GM18511 (cell line): ENCODE results near the gene CTAG1B.
"Not testable (repeated sequence)": the region's sequence is repeated elsewhere in the genome, so short reads cannot be mapped to it uniquely, and the experiment has no call there.

Experiments used
- ATAC-seq: cut with Tn5 transposase; IDR thresholded peaks from one replicate; pipeline ENCODE4 v1.9.1; 2021; ENCODE audit warnings: mild to moderate bottlenecking, moderate library complexity; ENCODE audit not compliant: unreplicated experiment

CTAG1B gene

GRCh38 chrX:154628960-154629359, 9.9 kb upstream of the CTAG1B start:
- not testable (repeated sequence) for ATAC-seq

- not testable (repeated sequence) for ATAC-seq
These were observed 1.8 kb upstream of the CTAG1B start for GRCh38 chrX:154620767-154621414.

DNA sequence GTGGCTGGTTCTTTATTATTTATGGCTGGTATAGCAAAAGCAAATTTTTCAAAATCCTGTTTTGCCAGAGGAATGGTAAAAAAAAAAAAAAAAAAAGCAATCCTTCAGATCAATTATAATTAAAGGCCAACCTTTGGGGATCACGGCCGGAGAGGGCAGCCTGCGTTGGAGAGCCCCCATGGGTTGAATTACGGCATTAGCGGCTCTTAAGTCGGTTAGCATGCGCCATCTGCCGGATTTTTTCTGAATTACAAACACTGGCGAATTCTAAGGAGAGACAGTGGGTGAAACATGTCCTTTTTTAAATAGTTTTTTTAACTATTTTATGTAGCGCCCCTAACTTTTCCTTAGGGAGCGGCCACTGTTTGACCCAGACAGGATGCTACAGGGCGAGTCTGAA, 5.5 kb downstream of the CTAG1B start:
- not testable (repeated sequence) for ATAC-seq

DNA sequence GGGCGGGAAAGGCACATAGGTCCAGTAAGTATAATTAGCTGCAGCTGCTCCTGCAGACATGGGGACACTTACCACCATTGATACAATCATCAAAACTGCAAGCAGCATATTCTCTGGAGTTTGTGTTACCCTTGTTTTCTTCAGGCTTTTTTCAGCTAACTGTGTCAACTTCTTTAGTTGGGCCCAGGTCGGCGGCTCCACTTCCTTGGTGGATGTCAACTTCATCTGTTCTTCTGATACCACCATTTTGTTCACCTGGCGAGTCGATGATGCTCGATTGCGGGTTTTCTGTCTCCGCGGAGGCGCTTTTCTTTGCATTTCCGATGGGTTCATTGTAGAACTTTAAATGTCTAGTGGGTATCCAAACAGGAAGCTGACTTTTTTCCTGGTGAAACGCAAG, 7.9 kb downstream of the CTAG1B start:
- ATAC-seq = not testable (repeated sequence)

GRCh38 chrX:154608823-154609222, 10.3 kb downstream of the CTAG1B start:
- not testable (repeated sequence) for ATAC-seq

DNA sequence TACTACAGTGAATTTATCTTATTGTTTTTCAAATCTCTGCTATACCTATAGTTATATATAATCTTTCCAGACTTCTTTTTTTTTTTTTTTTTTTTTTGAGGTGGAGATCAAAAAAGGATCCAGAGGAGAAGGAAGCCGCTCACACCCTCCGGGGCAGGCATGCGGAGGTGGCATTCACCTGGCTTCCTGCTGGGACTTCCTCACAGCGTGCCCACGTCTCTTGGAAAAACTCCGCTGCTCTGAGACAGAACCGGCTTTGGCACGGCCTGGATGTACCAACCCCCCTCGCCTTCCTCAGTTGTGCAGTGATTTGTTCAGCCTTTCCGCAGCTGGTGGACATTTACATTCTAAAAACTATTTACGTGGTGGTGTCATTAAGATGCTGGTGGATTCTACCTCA, 11.1 kb downstream of the CTAG1B start:
- ATAC-seq = not testable (repeated sequence)

DNA sequence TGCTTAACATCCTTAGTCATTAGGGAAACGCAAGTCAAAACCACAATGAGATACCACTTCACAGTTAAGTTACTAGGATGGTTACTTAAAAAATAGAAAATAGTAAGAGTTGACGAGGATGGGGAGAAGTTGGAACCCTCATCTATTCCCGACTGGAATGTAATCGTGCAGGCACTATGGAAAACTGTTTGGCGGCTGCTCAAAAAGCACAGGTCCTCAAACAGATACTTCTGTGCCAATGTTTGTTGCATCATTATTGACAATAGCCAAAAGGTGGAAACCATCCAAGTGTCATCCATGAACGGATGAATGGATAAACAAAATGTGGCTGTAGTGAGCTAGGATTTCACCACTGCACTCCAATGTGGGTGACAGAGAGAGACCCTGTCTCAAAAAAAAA, 11.7 kb downstream of the CTAG1B start:
- no peak for ATAC-seq

- ATAC-seq = no peak
These were observed 13.5 kb downstream of the CTAG1B start for GRCh38 chrX:154605566-154605965.

- ATAC-seq = no peak
These were observed 15.3 kb downstream of the CTAG1B start for GRCh38 chrX:154603438-154604430.

- no peak for ATAC-seq
These were observed 16.2 kb downstream of the CTAG1B start for GRCh38 chrX:154602766-154603437.

DNA sequence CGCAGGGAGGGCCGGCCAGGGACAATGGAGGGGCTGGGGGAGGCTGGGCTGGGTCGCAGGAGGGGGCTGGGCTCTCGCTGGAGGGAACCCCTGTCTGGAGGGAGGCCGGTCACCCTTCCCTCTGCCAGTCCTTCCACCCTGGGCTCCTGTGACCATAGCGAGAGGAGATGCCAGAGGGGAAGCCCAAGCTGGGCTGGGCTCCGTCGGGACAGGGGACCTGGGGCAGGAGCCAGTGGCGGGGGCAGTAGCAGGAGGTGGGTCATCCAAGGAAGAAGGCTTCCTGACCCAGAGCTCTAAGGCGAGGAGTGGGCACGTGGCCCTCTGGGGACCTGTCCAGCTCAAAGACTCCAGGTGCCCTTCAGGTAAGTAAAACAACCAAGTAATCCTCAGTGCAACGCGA, 16.9 kb downstream of the CTAG1B start:
- ATAC-seq = no peak

GRCh38 chrX:154600759-154601374, 18.2 kb downstream of the CTAG1B start:
- ATAC-seq = no peak

DNA sequence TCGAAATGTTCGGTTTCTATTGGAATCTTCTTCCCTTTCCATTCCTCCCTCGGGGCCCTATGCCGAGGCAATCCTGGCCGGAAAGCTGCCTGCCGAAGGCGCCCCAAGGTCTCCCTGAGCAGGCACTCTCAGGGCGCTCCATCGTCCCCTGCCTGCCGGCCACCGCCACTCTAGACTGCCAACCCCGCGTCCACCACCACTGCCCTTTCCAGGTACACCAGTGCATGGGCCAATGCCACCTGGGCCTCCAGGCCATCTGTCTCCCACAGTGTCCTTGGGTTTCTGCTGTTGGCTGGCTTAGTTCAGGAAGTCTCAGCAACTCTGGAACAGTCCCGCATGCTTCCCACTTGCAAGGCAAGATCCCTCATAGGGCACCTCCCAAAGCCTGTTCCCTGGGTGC, 19.6 kb downstream of the CTAG1B start:
- ATAC-seq = no peak

DNA sequence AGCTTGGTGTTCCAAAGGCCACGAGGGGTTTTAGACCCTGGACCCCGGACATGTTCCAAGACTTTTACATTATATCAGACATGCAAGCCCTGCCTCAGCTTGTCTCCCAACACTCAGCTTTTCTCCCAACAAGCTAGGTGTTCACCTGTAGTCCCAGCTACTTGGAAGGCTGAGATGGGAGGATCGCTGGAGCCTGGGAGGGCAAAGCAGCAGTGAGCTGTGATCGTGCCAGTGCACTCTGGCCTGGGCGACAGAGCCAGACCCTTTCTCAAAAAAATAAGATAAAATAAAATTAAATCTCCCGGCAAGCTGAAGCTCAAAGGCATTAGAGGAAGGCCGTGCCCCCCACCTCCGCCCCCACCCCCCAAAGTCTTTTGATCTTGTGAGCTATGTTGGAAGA, 20.4 kb downstream of the CTAG1B start:
- ATAC-seq = no peak

DNA sequence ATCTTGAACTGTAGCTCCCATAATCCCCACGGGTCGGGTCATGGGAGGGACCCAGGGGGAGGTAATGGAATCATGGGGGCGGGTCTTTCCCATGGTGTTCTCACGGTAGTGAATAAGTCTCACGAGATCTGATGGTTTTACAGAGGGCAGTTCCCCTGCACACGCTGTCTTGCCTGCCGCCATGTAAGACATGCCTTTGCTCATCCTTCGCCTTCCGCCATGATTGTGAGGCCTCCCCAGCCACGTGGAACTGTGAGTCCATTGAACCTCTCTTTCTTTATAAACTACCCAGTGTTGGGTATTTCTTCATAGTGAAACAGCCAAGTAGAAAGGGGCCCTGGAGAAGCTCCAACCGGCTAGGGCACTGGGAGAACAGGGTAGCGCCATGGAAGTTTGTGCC, 21.9 kb downstream of the CTAG1B start:
- no peak for ATAC-seq

DNA sequence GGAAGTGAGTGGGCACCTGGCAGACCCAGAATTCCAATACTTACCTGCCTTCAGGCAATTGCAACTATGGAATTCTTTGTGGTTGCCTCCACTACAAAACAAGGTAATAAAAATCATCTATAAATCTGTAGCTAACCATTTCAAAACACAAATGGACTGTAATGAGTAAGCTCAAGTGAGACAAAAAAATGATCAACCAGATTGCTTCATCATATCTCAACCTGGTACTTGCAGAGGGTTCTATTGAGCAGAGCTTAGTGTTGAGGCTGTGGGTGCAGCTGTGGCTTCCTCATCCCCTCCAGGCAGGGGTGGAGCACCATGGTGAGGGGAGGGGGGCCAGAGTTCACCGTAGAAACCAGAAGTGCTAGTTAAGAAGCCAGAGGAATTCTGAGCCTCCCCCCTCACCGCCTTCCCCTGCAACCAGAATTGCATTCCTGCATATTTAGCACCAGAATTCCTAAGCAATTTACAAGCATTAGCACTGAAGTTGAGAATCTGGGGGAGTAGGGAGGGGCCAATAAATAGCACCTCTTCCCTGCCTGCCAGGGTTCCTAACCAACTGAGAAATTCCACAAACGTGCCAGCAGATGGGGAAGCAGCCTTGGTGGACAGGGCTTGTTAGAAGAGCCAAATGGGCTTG, 22.7 kb downstream of the CTAG1B start:
- no peak for ATAC-seq

- ATAC-seq = no peak
These were observed 23.4 kb downstream of the CTAG1B start for GRCh38 chrX:154595559-154596249.

GRCh38 chrX:154594491-154594890, 24.6 kb downstream of the CTAG1B start:
- no peak for ATAC-seq

DNA sequence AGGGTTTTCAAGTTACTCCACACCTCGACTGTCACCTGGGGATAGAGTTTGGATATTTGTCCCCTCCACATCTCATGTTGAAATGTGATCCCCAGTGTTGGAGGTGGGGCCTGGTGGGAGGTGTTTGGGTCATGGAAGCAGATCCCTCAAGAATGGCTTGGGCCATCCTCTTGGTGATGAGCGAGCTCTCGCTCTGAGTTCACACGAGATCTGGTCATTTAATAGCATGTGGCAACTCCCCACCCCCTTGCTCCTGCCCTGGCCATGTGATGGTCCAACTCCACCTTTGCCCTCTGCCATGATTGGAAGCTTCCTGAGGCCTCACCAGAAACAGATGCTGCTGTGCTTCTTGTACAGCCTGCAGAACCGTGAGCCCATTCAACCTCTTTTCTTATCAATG, 25.9 kb downstream of the CTAG1B start:
- ATAC-seq = no peak

DNA sequence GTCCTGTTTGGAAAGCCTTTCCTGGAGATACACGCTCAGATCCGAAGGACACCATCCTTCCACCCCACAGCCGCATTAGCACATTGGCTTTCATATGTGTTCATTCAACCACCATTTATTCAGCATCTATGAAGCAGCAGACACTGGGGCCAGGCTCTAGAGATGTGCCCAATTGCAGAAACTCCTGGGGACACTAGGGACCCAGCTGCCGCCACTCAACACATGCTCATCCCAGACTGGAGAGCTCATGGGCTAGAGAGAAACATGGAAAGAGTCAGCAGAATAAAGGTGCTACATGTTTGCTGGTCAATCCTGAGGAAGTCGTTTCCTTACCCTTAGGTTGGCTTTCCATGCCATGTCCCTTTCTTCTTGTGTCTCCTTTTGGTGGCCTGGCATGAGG, 26.6 kb downstream of the CTAG1B start:
- no peak for ATAC-seq
